ENCODE data around the gene UCHL3.

DNA sequence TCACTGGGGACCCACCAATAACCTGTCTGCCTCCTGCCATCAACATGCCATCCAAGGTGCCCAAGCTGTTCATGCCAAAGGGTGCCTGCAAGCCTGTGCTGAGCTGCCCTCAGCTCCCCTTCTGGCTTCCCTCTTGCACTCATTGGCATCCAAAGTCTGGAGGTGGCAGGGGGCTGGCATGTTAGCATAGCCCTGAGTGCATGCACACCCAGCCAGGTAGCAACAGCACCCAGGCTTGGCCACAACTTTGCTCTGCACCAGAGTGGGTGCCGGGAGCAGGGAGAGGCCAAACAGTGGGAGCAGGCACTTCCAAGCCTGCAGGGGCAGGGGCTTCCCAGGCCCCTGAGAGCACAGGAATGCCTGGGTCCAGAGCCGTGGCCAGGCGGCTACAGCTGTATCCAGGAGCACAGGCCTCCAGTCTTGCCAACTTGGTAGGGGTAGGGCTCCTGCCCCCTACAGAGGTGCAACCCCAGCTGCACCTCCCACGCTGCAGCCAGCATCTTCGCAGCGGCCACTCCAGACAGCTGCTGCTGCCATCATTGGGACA lies 41.5 kb upstream of the UCHL3 start:
- TF ChIP-seq, protein P1, sequence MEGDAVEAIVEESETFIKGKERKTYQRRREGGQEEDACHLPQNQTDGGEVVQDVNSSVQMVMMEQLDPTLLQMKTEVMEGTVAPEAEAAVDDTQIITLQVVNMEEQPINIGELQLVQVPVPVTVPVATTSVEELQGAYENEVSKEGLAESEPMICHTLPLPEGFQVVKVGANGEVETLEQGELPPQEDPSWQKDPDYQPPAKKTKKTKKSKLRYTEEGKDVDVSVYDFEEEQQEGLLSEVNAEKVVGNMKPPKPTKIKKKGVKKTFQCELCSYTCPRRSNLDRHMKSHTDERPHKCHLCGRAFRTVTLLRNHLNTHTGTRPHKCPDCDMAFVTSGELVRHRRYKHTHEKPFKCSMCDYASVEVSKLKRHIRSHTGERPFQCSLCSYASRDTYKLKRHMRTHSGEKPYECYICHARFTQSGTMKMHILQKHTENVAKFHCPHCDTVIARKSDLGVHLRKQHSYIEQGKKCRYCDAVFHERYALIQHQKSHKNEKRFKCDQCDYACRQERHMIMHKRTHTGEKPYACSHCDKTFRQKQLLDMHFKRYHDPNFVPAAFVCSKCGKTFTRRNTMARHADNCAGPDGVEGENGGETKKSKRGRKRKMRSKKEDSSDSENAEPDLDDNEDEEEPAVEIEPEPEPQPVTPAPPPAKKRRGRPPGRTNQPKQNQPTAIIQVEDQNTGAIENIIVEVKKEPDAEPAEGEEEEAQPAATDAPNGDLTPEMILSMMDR (optimal IDR thresholded peaks at IDR 0.05 in 1 of 3, IDR thresholded peaks at IDR 0.05 in 1 of 3, conservative IDR thresholded peaks at IDR 0.05 in 1 of 3; ENCODE audit: extremely low read depth in 1 of 3, insufficient read depth in 2 of 3, low read length in 3 of 3), result no peak
- no peak for TF ChIP-seq EZH2 (IDR thresholded peaks at IDR 0.05; ENCODE audit: low read length)

Measured in keratinocyte (primary cell).